Stimulated activated CD8-positive, alpha-beta memory T cell treated with anti-CD3 and anti-CD28 coated beads, Interleukin-7, amount 100 ng/mL, for 1 hour (primary cell): Measurements from ENCODE around the gene INHA.

Experiments used
- DNase-seq, 2 donors: peaks; one replicate each; pipeline ENCODE4 v3.0.0-alpha.2; 2020; ENCODE audit warnings: low read depth in 2 of 2

The INHA gene

DNA sequence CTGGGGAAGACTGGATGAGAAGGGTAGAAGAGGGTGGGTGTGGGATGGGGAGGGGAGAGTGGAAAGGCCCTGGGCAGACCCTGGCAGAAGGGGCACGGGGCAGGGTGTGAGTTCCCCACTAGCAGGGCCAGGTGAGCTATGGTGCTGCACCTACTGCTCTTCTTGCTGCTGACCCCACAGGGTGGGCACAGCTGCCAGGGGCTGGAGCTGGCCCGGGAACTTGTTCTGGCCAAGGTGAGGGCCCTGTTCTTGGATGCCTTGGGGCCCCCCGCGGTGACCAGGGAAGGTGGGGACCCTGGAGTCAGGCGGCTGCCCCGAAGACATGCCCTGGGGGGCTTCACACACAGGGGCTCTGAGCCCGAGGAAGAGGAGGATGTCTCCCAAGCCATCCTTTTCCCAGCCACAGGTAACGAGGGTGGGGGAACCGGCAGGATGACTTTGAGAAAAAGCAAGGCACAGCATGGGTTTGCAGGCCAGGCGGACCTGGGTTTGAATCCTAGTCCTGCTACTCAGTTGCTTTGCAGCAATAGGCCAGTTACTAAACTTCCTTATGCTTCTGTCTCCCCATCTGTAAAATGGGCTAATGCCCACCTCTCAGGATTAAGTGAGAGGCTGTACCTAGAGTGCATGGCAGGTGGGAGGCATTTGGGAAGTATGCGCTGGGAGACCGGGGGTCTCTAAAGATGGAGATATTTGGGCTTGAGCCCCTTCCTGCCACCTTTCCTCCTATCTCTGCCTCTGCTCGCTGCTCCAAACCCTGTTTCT lies at the start of gene INHA:
Gene INHA (plus strand): TSS at position 74 of the 765 bp plus-strand sequence. CDS start 65 bp downstream, at position 139.
- no peak for DNase-seq

DNA sequence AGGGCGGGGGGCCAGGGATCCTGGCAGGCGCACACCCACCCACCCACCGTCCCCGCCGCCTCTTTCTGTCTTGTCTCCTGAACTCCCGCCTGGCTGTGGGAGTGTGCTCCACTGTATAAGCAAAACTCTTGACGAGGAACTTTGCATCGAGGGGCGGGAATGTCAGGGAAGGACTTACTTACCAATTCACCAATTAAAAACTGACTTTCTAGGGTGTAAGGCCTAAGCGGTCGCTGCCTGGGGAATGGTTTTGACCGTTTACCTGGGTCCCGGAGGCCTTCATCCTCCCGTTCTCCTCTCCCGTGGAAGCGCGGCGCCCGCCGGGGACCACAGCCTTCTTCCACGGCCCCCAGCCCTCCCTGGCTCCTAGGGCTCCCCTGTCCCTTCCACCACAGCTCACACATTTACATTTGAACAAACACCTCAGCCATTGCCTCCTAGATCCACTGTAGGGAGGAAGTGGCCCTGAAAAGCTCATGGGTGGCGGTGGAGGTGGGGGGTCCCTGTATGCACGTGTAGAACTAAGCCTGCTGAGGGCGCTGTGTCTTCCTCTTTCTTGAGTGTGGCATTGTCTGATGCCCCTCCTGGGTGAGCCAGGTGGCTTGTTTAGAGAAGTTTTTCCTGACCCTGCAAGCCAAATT lies 49.0 kb upstream of the INHA start:
- DNase-seq = no peak

GRCh38 chr2:219524817-219525216 lies 47.3 kb upstream of the INHA start:
- no peak for DNase-seq

DNA sequence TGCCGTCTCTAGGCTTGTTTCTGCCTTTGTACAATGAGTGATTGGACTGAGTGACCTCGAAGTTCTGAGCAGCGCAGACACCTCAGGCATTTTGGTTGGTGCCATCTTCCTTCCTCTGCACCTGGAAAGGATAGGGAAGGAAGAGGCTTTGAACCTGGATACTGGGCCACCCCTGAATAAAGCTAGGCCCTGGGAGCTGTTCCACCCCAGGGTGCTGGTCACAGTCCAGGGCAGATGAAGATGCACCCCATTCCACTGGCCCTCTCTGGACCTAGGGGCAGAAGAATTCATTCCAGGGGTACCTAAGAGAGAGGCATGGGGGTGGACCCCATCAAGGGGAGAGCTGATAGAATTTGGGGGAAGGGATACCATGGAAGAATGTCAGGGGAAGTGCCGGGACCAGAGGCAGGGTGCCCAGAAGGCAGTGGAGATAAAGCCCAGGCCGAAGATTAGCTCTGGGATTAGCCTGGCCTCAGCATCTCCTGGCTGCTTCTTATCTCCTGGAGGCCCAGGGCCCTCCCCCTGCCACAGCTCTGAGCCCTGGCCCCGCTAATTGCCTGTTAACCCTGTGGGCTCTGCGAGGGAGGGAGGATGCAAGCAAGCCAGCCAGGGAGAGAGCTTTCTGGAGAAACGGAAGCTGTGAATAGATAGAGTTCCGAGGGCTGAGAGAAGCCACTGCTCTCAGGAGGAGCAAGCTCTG lies 46.4 kb upstream of the INHA start:
- no peak for DNase-seq

GRCh38 chr2:219526320-219527075 lies 45.6 kb upstream of the INHA start:
- DNase-seq = no peak

DNA sequence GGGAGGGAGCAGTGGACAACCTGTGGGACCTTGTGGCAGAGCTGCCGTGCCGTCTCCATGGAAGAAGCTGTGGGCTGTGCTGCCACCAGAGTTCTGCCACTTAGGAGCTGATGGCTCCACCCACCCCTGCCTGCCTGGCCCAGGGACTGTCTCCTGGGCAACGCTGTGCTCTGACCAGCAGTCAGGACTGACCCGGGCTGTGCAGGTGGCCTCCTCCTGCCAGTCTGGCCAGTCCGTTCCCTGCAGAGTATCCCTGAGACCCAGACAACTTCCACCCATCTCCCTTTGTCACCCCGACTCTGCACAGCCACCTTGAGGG lies 45.1 kb upstream of the INHA start:
- no peak for DNase-seq

GRCh38 chr2:219527472-219527871 lies 44.6 kb upstream of the INHA start:
- no peak for DNase-seq

DNA sequence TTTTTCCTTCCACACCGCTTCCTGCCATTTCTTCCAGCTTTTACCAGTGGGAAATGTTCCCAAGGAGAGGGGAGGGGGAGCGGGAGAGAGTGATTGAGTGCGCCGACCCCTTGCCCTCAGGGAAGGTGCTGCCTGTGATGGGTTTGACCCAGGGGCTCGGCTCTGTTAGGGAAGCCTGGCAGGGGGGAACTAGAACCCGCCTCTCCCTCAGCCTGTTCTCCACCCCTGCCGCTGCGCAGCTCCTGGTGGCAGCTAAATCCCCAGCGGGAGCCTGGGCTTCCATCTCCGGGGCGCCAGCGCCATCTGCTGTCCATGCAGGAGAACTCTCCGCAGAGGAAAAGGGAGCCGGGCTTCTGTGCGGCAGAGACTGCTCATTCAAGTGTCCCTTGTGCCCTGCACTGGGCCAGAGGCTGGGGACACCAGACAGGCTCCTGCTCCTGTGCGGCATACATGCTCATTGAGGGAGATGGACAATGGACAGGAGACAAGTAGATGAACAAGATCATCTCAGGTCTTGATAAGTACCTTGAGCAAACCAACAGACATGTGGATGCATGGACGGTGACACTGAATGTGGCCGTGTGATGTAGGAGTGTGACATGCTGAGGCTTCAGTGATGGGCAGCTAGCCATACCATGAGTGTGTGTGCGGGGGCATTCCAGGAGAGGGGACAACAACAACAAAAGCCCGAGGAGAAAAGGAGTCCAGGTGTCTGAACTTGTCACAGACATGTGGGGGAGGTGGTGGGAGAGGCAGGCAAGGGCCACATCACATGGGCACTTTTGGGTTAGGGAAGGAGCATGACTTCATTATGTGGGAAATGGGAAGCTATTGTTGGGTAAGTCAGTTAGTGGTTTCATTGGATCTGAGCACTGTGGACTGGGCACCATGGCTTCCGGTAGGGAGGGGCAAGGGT lies 41.8 kb upstream of the INHA start:
- DNase-seq = peak; percentile 65 to 79

DNA sequence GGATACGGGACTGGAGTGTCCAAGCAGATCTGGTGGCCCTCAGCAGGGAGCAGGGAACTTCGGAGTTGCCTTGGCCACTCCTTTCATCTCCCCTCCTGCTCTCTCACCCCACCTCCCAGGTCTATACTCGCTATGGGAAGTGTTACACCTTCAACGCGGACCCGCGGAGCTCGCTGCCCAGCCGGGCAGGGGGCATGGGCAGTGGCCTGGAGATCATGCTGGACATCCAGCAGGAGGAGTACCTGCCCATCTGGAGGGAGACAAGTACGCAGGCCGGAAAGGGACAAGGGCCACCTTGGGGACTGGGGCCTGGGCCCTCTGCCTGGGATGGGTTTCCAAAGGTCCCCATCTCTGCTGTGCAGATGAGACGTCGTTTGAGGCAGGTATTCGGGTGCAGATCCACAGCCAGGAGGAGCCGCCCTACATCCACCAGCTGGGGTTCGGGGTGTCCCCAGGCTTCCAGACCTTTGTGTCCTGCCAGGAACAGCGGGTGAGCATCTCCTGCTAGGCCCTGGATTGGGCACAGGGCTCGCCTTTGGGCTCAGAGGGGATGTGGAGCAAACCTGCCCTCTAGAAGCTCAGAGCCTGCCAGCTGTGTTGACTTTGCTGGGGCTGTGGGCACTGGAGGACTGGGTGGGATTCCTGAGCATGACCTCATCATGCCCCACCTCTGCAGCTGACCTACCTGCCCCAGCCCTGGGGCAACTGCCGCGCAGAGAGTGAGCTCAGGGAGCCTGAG lies 40.3 kb upstream of the INHA start:
- DNase-seq = no peak

DNA sequence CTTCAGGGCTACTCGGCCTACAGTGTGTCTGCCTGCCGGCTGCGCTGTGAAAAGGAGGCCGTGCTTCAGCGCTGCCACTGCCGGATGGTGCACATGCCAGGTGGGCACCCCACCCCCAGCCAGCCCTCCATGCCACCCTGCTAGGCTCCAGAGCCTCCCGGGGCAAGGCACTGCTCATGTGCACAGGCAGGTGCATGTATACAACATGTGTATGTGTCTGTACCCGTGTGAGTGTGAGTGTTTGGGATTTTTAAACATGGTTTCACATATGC lies 39.8 kb upstream of the INHA start:
- no peak for DNase-seq

GRCh38 chr2:219533930-219534661 lies 38.0 kb upstream of the INHA start:
- no peak for DNase-seq

DNA sequence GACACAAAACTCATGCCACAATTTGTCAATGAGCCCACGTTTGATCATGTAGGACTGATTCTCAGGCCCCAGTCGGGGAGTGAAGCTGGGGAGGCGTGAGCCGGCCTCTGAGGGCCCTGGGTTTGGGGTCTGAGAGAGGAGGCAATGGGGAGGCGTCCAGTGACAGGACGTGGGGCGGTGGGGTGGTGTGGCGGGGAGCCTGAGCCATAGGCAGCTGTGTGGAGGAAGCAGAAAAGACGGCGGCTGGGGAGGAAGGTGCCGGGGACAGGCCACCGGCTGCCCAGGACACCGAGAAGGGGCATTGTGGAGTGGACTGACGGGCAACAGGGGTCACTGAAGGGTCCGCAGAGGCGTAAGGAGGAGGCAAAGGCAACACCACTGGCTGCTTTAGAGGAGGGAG lies 35.7 kb upstream of the INHA start:
- DNase-seq = no peak

- no peak for DNase-seq
These were observed 35.1 kb upstream of the INHA start for GRCh38 chr2:219536967-219537366.

- DNase-seq = no peak
These were observed 34.2 kb upstream of the INHA start for GRCh38 chr2:219537657-219538488.

DNA sequence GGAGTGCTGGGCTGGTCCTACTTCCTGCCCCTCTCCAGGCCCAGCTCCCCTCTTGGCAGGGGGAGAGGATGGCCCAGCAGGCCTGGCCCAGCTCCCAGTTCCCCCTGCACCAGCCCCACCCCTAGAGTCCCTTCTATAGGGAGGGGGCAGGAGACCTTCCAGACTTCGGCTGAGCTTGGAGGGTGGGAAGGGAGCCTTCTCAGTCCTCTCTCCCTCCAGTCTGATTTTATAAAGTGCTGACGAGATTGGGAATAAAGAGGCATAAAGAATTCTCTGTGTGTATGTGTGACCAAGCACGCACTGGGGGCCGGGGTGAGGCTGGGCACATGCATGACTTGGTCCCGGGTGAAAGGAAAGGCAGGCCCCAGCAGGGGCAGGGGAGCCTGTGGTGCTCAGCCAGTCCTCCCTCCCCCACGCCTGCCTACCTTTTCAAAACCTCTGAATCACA lies 33.6 kb upstream of the INHA start:
- DNase-seq = no peak

- DNase-seq = no peak
These were observed 32.9 kb upstream of the INHA start for GRCh38 chr2:219538956-219539788.

GRCh38 chr2:219539926-219540678 lies 32.0 kb upstream of the INHA start:
- DNase-seq = no peak
